HepG2 (cell line): ENCODE measurements around the gene KRTAP5-4. TPM values are rescaled to one million over a fixed set of nuclear protein-coding genes. Genes with fewer than 3 reads are reported as not detected.

ENCODE experiments used
- EEA1 ChIP-seq: sonication (generic); formaldehyde crosslinking; IDR thresholded peaks from 2 replicates; pipeline ENCODE4 v1.5.1; 2020; ENCODE audit warnings: mild to moderate bottlenecking, missing genetic modification reagents, borderline replicate concordance
- HNRNPLL ChIP-seq: fragments of 200-400 bp; formaldehyde crosslinking; IDR thresholded peaks from 2 replicates; pipeline ENCODE4 v1.6.1; 2017; ENCODE audit warnings: mild to moderate bottlenecking, low read depth, low read length; ENCODE audit not compliant: poor library complexity, severe bottlenecking
- KDM5A ChIP-seq: fragments of 200-600 bp; sonication (generic); IDR thresholded peaks from 2 replicates; pipeline ENCODE4 v1.7.0; 2018; ENCODE audit warnings: antibody characterized with exemption, mild to moderate bottlenecking, low read length, borderline replicate concordance
- KLF16 ChIP-seq, 2 experiments: sonication (generic) in 1 of 2; formaldehyde crosslinking in 1 of 2; IDR thresholded peaks; 2 replicates each; pipeline versions ENCODE4 v1.6.1 to v1.8.0; 2016 to 2023; ENCODE audit warnings: missing genetic modification reagents in 2 of 2, missing compliant biosample characterization in 1 of 2
- NCOR1 ChIP-seq: fragments of 200-600 bp; sonication (generic); IDR thresholded peaks from 2 replicates; pipeline ENCODE4 v1.7.0; 2017; ENCODE audit warnings: antibody characterized with exemption, low read length, borderline replicate concordance
- RAD21 ChIP-seq: fragments of 450-650 bp; formaldehyde crosslinking; IDR thresholded peaks from 2 replicates; pipeline ENCODE4 v1.5.0; 2020; ENCODE audit warnings: mild to moderate bottlenecking
- RFXANK ChIP-seq: IDR thresholded peaks from 2 replicates; pipeline ENCODE4 v1.6.1; 2016
- SMC3 ChIP-seq: IDR thresholded peaks from 2 replicates; pipeline ENCODE4 v1.6.1; 2011; ENCODE audit warnings: low read length, improper control_type of control experiment
- SOX6 ChIP-seq, 2 experiments: fragments of 450-650 bp in 1 of 2; sonication (generic) in 1 of 2; formaldehyde crosslinking in 1 of 2; IDR thresholded peaks; 2 replicates each; pipeline versions ENCODE4 v1.4.0 to v1.6.1; 2017 to 2020; ENCODE audit warnings: antibody characterized with exemption in 1 of 2, mild to moderate bottlenecking in 1 of 2, missing genetic modification reagents in 1 of 2
- ZMYM2 ChIP-seq: sonication (generic); formaldehyde crosslinking; IDR thresholded peaks from 2 replicates; pipeline ENCODE4 v1.8.0; 2022; ENCODE audit warnings: mild to moderate bottlenecking, missing genetic modification reagents
- ZNF33A ChIP-seq: sonication (generic); formaldehyde crosslinking; IDR thresholded peaks from 2 replicates; pipeline ENCODE4 v1.5.1; 2020; ENCODE audit warnings: missing genetic modification reagents, mild to moderate bottlenecking, moderate library complexity, borderline replicate concordance
- ZNF343 ChIP-seq: sonication (generic); formaldehyde crosslinking; IDR thresholded peaks from 2 replicates; pipeline ENCODE4 v1.4.0; 2020; ENCODE audit warnings: mild to moderate bottlenecking, missing genetic modification reagents
- ZNF451 ChIP-seq: sonication (generic); formaldehyde crosslinking; IDR thresholded peaks from 2 replicates; pipeline ENCODE4 v1.5.0; 2020; ENCODE audit warnings: mild to moderate bottlenecking, missing genetic modification reagents
- ZNF530 ChIP-seq: sonication (generic); formaldehyde crosslinking; IDR thresholded peaks from 2 replicates; pipeline ENCODE4 v1.5.0; 2020; ENCODE audit warnings: low read depth, mild to moderate bottlenecking, missing genetic modification reagents
- ZNF644 ChIP-seq: IDR thresholded peaks from 2 replicates; pipeline ENCODE4 v1.6.1; 2016; ENCODE audit warnings: low read depth
- polyA plus RNA-seq, 8 experiments: library from polyadenylated mRNA; depleted of rRNA in 3 of 8; stranded (reverse) in 7 of 8; unstranded in 1 of 8; fragments of >200 nt; fragmentation: Illumina TruSeq in 4 of 8; extraction: Trizol in 4 of 8; gene quantifications; 2 replicates each; pipeline versions ENCODE4 v1.2.1 to v1.2.3, GENCODE V29; 2011 to 2016; ENCODE audit warnings: low read depth in 4 of 8, missing spikeins in 1 of 8, mixed read lengths in 1 of 8; ENCODE audit not compliant: insufficient read depth in 1 of 8
- total RNA-seq, 5 experiments: library from RNA; depleted of rRNA; stranded (reverse); fragments of >200 nt; fragmentation: Illumina TruSeq; extraction: Trizol; gene quantifications; 2 replicates each; pipeline ENCODE4 v1.2.3, GENCODE V29; 2016; ENCODE audit warnings: low read depth in 1 of 5
- TF ChIP-seq, protein P1 (sequence below): sonication (generic); formaldehyde crosslinking; IDR thresholded peaks from 2 replicates; pipeline ENCODE4 v1.5.1; 2020; ENCODE audit warnings: mild to moderate bottlenecking, missing genetic modification reagents, borderline replicate concordance
- TF ChIP-seq, protein P2 (sequence below): IDR thresholded peaks from 2 replicates; pipeline ENCODE4 v1.6.1; 2016; ENCODE audit warnings: low read depth, missing genetic modification reagents, missing compliant biosample characterization
- TF ChIP-seq, protein P3 (sequence below): sonication (generic); formaldehyde crosslinking; IDR thresholded peaks from 2 replicates; pipeline ENCODE4 v1.5.1; 2020; ENCODE audit warnings: mild to moderate bottlenecking, missing genetic modification reagents, moderate library complexity
- TF ChIP-seq, protein P4 (sequence below): sonication (generic); formaldehyde crosslinking; IDR thresholded peaks from 2 replicates; pipeline ENCODE4 v1.4.0; 2020; ENCODE audit warnings: mild to moderate bottlenecking, missing genetic modification reagents

Gene KRTAP5-4
- total and polyA plus RNA-seq, 2 of the 13 experiments (the other 11 are each of a cell fraction or from before 2014, with no cell fraction given), result not detected

DNA sequence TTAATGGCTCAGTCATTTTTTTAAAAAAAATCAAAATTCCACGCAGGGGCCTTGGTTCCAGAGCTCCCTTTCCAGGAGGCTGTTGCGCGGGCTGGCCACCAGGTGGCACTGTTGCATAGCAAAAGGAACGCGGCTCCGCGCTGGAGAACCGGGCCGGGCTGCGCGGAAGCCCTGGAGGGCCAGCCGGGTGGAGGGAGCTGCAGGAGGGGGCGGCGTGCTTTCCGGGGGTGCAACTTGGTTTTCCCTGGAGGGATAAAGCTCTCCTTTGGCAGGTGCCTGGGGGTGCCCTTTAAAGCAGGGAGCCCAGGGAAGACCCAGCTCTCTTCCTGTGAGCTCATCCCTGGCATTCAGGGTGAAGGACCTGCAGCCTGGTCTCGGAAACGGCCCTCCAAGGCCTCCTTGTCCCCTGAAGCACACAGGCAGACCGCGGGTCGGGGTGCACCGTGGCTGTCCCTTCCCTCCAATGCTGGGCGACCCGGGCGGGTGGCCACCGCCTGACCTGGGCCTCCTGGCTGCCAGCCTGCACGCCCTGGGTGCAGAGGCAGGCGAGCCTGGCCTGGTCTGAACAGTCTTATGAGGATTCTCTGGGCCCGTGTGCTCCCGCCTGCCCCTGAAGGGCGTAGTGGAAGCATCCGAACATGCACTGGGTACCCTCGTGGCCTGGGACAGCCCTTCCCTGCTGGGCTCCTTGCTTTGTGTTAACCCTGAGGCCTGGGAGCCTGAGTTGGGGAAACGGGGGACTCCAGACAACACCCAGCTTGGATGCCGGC is 31.0 kb upstream of the KRTAP5-4 start (continued):
- TF ChIP-seq SMC3 (peak; percentile 80), RFXANK (CRISPR knock-in tag) (no peak), SOX6 (IDR thresholded peaks at IDR 0.05) (no peak), SOX6 (CRISPR knock-in tag; IDR thresholded peaks at IDR 0.05) (peak; percentile 33), ZMYM2 (CRISPR knock-in tag) (no peak), ZNF644 (CRISPR knock-in tag) (no peak), KDM5A (no peak), KLF16 (CRISPR knock-in tag; IDR thresholded peaks at IDR 0.05) (peak in 1 of 2 experiments; percentile 55; a peak in 1 of 4 replicates), NCOR1 (no peak), HNRNPLL (no peak), EEA1 (CRISPR knock-in tag) (peak; percentile 65; the same call in 1 of the 2 replicates), ZNF451 (CRISPR knock-in tag) (peak; percentile 79; the same call in 1 of the 2 replicates), ZNF343 (no peak), ZNF530 (CRISPR knock-in tag) (no peak), RAD21 (CRISPR knock-in tag) (peak; percentile 97), ZNF33A (CRISPR knock-in tag) (no peak)
- TF ChIP-seq, protein P1, sequence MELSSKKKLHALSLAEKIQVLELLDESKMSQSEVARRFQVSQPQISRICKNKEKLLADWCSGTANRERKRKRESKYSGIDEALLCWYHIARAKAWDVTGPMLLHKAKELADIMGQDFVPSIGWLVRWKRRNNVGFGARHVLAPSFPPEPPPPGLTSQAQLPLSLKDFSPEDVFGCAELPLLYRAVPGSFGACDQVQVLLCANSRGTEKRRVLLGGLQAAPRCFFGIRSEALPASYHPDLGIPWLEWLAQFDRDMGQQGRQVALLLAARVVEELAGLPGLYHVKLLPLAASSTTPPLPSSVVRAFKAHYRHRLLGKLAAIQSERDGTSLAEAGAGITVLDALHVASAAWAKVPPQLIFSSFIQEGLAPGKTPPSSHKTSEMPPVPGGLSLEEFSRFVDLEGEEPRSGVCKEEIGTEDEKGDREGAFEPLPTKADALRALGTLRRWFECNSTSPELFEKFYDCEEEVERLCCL, result no peak
- TF ChIP-seq, protein P2, sequence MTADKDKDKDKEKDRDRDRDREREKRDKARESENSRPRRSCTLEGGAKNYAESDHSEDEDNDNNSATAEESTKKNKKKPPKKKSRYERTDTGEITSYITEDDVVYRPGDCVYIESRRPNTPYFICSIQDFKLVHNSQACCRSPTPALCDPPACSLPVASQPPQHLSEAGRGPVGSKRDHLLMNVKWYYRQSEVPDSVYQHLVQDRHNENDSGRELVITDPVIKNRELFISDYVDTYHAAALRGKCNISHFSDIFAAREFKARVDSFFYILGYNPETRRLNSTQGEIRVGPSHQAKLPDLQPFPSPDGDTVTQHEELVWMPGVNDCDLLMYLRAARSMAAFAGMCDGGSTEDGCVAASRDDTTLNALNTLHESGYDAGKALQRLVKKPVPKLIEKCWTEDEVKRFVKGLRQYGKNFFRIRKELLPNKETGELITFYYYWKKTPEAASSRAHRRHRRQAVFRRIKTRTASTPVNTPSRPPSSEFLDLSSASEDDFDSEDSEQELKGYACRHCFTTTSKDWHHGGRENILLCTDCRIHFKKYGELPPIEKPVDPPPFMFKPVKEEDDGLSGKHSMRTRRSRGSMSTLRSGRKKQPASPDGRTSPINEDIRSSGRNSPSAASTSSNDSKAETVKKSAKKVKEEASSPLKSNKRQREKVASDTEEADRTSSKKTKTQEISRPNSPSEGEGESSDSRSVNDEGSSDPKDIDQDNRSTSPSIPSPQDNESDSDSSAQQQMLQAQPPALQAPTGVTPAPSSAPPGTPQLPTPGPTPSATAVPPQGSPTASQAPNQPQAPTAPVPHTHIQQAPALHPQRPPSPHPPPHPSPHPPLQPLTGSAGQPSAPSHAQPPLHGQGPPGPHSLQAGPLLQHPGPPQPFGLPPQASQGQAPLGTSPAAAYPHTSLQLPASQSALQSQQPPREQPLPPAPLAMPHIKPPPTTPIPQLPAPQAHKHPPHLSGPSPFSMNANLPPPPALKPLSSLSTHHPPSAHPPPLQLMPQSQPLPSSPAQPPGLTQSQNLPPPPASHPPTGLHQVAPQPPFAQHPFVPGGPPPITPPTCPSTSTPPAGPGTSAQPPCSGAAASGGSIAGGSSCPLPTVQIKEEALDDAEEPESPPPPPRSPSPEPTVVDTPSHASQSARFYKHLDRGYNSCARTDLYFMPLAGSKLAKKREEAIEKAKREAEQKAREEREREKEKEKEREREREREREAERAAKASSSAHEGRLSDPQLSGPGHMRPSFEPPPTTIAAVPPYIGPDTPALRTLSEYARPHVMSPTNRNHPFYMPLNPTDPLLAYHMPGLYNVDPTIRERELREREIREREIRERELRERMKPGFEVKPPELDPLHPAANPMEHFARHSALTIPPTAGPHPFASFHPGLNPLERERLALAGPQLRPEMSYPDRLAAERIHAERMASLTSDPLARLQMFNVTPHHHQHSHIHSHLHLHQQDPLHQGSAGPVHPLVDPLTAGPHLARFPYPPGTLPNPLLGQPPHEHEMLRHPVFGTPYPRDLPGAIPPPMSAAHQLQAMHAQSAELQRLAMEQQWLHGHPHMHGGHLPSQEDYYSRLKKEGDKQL, result 0 out of 2 replicates have a peak, but pooled peaks have one; percentile 21
- TF ChIP-seq, protein P3, sequence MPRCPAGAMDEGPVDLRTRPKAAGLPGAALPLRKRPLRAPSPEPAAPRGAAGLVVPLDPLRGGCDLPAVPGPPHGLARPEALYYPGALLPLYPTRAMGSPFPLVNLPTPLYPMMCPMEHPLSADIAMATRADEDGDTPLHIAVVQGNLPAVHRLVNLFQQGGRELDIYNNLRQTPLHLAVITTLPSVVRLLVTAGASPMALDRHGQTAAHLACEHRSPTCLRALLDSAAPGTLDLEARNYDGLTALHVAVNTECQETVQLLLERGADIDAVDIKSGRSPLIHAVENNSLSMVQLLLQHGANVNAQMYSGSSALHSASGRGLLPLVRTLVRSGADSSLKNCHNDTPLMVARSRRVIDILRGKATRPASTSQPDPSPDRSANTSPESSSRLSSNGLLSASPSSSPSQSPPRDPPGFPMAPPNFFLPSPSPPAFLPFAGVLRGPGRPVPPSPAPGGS (CRISPR knock-in tag), result no peak
- TF ChIP-seq, protein P4, sequence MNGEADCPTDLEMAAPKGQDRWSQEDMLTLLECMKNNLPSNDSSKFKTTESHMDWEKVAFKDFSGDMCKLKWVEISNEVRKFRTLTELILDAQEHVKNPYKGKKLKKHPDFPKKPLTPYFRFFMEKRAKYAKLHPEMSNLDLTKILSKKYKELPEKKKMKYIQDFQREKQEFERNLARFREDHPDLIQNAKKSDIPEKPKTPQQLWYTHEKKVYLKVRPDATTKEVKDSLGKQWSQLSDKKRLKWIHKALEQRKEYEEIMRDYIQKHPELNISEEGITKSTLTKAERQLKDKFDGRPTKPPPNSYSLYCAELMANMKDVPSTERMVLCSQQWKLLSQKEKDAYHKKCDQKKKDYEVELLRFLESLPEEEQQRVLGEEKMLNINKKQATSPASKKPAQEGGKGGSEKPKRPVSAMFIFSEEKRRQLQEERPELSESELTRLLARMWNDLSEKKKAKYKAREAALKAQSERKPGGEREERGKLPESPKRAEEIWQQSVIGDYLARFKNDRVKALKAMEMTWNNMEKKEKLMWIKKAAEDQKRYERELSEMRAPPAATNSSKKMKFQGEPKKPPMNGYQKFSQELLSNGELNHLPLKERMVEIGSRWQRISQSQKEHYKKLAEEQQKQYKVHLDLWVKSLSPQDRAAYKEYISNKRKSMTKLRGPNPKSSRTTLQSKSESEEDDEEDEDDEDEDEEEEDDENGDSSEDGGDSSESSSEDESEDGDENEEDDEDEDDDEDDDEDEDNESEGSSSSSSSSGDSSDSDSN, result peak; percentile 73
